HG02642 (cell line): ENCODE results near the gene CHAC1.

ENCODE experiments used
- ATAC-seq: cut with Tn5 transposase; IDR thresholded peaks from one replicate; pipeline ENCODE4 v1.9.1; 2021; ENCODE audit warnings: mild to moderate bottlenecking; ENCODE audit not compliant: unreplicated experiment, poor library complexity

Gene CHAC1

DNA sequence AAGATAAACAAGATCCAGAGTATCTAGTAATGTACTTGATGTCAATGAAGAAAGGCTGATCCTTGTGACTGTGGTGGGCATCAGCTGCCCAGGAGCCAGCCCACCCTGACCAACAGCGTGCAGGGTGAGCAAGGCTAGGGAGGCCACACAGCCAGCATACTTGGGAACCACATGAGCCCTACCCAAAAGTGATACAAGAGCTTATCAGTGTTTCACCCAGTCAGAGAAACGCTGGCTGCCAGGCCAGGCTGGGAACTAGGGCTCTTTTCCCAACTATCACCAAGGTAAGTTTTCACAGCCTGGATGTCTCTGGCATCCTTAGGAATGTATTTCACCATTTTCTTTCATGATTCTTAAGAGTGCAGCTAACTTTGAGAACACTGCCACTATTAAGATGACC lies 24.9 kb downstream of the CHAC1 start:
- ATAC-seq, result no peak

DNA sequence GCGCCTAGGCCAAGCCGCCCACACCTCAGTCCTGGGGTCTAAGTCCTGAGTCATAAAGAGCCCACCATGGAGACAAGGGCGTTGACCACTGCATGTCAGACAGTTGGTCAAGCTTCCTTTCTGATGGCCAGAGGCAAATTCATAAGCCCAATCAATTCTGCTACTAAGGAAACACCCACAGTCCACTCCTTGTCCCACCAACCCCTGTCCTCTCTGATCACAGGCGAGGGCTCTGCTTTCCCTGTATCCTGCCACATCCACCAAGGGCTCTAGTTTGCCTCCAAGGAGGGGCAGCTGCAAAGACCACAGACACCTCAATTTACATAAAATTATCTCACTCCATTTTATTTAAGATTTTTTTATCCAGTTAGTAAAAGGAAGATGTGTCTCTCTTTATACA lies 25.3 kb downstream of the CHAC1 start:
- no peak for ATAC-seq

DNA sequence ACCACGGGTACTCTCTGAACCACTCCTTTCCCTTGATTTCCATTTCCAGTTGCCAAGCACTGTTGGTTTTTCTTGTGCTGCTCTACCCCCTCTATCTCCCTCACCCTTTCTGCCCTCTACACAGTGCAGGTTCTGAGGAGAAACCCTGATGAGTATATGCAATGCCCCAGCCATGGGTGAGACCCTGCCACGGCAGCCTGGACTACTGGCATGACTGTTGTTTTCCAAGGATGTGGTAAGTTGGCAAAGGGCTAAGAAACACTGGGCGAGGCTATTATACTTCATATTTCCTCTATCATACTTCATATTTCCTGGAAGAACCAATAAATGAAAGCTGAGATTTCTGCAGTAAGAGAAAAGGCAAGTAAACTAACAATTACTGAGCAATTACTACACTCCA lies 27.9 kb downstream of the CHAC1 start:
- no peak for ATAC-seq

- no peak for ATAC-seq
Measured at GRCh38 chr15:40982855-40983254, 29.6 kb downstream of the CHAC1 start.

GRCh38 chr15:40984406-40984805 lies 31.1 kb downstream of the CHAC1 start:
- ATAC-seq, result no peak

DNA sequence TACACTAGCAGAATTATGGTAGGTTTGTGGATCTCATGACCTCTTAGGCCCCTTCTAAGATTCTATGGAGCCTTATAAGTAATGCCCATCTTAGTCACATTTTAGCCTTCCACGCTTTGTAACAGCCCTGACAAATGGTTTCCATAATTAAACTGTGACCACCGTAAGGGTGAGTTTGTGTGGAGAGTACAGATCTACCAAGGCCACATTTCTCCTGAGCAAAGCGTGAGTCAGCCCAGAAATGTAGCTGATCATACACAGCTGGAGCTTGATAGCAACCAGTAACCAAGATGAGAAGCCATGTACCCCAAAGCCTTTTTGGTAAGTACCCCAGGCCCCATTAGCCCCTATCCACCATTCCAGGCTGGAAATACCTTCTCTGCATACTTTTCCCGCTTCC lies 31.7 kb downstream of the CHAC1 start:
- ATAC-seq, result no peak

GRCh38 chr15:40985541-40986330 lies 32.5 kb downstream of the CHAC1 start:
- ATAC-seq, result no peak

- no peak for ATAC-seq
Measured at GRCh38 chr15:40986820-40987219, 33.5 kb downstream of the CHAC1 start.

GRCh38 chr15:40988156-40988555 lies 34.9 kb downstream of the CHAC1 start:
- ATAC-seq, result no peak

GRCh38 chr15:40990080-40990479 lies 36.8 kb downstream of the CHAC1 start:
- no peak for ATAC-seq

DNA sequence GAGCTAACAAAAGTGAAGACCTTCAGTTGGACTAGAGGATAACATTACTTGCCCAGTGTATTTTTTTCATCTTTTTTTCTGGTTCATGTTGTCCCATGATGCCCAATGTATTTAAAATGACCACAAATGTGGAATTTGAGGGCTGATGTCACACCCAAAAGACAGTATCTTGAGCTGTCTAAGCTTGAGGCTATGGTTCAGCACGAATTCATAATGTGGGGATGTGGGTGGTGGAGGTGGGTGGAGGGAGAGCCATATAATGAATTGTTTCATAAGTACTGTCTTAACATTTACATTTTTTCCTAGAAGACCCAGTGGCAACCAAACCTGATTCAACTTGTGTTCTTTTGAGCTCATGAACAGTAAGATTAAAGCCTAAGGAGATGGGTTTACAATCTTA lies 37.5 kb downstream of the CHAC1 start:
- no peak for ATAC-seq

- no peak for ATAC-seq
Measured at GRCh38 chr15:40991355-40991754, 38.1 kb downstream of the CHAC1 start.

DNA sequence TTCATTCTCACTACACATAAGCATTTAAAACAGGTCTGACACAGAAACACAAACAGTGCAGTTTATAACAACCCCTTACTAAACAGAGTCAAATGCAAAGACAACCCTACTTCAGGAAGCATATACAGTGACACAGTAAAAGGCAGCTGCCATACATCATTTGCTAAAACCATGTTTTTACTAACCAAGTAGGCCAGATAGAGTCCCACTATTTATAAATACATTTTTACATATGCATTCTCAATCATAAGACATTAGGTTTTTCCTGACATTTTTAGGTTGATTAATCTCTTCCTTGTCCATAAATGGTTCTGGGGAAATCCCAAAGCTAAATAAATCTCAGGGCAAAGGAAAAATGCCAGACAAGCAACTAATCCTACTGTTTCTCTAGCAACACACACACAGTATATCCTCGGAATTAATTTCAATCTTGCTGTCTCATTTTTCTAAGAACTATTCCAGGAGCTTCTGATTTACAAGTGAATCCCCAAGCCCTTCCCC lies 39.0 kb downstream of the CHAC1 start:
- ATAC-seq, result no peak

- ATAC-seq, result no peak
Measured at GRCh38 chr15:40992825-40993224, 39.6 kb downstream of the CHAC1 start.

DNA sequence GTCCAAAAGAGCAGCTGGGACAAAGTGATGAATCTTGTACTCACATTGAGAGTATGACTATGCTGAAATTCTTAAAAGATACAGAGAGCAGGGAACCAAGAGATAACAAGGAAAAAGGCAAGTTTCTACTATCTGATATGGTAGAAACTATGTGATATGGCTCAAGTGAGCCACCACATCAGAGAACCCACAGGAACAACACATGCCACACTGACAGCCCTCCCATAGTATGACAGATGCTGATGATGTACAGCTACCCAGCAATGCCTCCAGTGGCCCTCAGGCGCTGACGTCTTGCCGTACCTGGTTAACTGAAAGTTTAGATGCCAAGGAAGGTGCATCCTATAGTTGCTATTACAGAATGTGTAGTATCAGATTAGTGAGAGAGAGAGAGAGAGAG lies 42.4 kb downstream of the CHAC1 start:
- no peak for ATAC-seq

- no peak for ATAC-seq
Measured at GRCh38 chr15:40999190-40999589, 45.9 kb downstream of the CHAC1 start.

GRCh38 chr15:41001524-41002214 lies 48.4 kb downstream of the CHAC1 start:
- no peak for ATAC-seq

DNA sequence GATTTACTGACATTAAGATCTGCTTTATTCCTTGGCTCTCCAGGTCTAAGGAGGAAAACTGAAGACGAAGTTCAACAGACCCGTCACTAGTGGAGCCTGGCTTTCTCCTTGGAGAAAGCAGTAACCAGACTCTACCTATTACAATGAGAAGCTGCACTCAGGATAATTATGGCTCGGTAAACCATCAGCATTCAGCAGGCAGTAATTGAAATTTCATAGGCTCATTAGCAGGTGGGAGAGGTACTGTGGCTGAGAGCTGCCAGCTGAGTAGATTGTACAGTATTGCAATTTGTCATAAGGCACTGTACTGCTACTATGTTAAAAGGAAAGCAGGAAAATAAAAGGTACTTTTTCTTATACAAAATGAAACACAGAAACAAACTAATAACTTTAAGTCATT lies 51.2 kb downstream of the CHAC1 start:
- no peak for ATAC-seq
